ENCODE data around the gene CYP2A7.
"Not testable (repeated sequence)": the region's sequence is repeated elsewhere in the genome, so short reads cannot be mapped to it uniquely, and the experiment has no call there.

Gene CYP2A7, protein sequence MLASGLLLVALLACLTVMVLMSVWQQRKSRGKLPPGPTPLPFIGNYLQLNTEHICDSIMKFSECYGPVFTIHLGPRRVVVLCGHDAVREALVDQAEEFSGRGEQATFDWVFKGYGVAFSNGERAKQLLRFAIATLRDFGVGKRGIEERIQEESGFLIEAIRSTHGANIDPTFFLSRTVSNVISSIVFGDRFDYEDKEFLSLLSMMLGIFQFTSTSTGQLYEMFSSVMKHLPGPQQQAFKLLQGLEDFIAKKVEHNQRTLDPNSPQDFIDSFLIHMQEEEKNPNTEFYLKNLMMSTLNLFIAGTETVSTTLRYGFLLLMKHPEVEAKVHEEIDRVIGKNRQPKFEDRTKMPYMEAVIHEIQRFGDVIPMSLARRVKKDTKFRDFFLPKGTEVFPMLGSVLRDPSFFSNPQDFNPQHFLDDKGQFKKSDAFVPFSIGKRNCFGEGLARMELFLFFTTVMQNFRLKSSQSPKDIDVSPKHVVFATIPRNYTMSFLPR

DNA sequence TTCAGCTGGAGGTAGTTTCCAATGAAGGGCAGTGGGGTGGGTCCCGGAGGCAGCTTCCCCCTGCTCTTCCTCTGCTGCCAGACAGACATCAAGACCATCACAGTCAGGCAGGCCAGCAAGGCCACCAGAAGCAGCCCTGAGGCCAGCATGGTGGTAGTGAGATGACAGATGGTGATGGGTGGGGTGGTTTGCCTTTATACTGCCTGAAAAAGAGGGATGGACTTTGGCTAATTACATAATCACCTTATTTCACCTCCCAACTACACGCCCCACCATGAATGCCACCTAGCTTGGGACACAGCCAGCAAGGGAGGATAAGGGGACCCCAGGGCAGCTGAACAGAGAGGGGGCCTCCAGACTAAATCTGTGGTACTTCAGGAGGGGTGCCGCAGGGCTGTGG is at the start of gene CYP2A7:
CYP2A7 (minus strand) TSS at position 170 of the 400 bp plus-strand sequence; CDS start at position 149, 21 bp downstream.
- not testable (repeated sequence) for DNase-seq (ENCODE audit: low spot score)

GRCh38 chr19:40930799-40931198 is 48.8 kb upstream of the CYP2A7 start:
- not testable (repeated sequence) for DNase-seq (ENCODE audit: low spot score)

DNA sequence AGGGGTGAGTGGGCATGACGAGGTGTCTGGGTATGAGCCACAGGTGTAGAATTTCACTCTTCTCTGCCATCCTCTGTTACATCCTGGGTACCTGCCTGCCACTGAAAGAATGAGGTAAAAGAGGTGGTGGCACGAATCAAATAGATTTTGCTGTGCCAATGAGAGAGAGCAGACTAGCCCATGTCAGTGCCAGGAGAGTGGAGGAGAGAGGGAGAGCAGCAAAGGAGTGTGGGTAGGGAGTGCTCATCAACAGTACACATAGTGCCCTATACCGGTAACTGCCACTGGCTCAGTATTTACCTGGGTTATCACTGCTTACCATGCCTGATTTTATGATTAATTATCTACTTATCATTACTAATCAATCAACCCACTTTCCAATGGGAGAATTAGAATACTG is 47.9 kb upstream of the CYP2A7 start:
- DNase-seq (ENCODE audit: low spot score), result not testable (repeated sequence)

DNA sequence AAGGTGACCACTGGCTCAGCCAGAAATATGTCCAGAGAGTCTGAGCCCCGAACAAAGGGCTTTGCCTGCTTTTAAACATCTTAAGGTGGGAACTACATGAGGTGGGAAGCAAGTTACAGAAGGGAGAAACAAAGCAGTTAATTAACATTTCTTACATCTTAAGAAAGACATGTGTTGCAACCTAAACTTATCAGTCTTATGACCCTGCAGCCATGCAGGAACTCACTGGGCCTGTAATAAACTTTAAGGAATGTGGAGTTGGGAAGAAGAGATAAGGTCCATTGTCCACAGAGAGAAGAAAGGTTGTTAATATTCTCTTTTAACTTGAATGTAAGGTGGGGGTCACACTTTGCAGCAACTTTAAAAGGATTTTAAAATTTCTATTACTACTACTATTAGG is 46.8 kb upstream of the CYP2A7 start:
- DNase-seq (ENCODE audit: low spot score), result no peak

GRCh38 chr19:40927567-40927966 is 45.5 kb upstream of the CYP2A7 start:
- no peak for DNase-seq (ENCODE audit: low spot score)

DNA sequence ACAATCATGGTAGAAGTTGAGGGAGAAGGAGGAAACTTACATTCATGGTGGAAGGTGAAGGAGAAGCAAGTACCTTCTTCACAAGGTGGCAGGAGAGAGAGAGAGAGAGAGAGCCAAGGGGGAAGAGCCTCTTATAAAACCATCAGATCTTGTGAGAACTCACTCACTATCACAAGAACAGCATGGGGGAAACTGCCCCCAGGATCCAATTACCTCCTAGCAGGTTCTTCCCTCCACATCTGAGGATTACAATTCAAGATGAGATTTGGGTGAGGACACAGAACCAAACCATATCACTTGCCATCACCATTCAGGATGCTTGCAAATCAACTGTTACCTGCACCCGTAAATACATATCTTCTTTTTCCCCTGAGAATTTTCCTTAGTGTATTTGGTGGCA is 44.2 kb upstream of the CYP2A7 start:
- not testable (repeated sequence) for DNase-seq (ENCODE audit: low spot score)

DNA sequence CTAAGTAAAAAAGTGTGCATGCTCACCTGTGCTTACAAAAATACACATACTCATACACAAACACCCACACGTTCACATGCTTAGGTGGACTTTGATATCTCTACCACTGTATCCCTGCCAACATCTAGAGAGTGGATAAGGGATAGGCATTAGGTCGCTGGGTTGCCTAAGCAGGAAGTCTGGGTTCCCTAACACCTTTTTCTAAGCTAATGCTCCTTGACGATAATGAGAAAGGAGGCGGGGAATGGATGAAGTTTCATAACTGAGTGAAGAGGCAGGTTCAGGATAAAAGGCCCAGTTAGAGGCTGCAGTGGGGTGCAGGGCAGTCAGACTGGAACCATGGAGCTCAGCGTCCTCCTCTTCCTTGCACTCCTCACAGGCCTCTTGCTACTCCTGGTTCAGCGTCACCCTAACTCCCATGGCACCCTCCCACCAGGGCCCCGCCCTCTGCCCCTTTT is 41.9 kb upstream of the CYP2A7 start:
- no peak for DNase-seq (ENCODE audit: low spot score)

GRCh38 chr19:40922237-40923160 is 40.5 kb upstream of the CYP2A7 start:
- not testable (repeated sequence) for DNase-seq (ENCODE audit: low spot score)

DNA sequence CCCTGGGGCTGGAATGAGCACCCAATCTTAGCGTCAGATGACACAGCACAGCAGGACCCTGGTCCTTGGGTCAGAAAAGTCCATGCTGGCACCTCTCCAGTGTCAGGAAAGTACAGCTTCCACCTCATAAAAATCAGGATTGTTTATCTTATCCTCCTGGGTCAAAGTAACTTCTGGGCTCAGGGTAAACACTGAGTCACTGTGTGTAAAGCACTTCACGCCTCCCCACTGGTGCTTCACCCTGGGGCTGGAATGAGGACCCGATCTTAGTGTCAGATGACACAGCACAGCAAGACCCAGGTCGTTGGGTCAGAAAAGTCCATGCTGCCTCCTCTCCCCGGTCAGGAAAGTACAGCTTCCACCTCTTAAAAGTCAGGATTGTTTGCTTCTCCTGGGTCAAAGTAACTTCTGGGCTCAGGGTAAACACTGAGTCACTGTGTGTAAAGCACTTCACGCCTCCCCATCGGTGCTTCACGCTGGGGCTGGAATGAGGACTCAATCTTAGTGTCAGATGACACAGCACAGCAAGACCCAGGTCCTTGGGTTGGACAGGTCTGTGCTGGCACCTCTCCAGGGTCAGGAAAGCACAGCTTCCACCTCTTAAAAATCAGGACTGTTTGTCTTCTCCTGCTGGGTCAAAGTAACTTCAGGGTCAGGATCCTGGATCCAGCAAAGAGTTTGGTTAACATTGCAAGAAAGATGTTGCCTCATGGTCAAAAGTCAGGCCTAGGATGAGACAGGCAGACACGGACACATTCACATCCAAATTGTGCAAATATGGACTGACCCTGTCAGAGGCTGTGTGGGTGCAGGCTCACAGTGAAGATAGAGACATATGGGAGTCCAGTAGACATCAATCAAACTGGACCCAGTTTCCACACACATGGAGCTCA is 39.2 kb upstream of the CYP2A7 start:
- DNase-seq (ENCODE audit: low spot score), result no peak

DNA sequence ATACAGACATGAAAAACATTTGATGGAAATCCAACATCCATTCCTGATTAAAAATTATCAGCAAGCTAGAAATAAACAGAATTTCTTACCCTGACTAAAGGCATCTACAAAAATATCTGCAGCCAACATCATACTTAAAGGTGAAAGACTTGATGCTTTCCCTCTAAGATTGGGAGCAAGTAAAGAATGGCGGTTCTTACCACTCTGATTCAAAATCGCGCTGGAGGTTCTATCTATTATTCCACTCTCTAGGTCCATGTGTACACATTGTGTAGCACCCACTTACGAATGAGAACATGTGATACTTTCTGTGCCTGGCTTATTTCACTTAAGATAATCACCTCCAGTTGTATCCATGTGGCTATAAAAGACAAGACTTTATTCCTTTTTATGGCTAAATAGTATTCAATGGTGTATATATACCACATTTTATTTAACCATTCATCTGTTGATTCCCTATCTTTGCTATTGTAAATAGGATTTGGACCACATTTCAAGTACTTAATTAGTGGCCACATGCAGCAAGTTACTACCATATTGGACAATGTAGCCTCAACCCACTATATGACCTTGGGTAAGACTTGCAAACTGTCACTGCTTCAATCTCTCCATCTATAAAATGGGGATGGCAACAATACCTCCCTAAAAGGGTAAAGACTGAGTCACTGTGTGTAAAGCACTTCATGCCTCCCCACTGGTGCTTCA is 38.4 kb upstream of the CYP2A7 start:
- no peak for DNase-seq (ENCODE audit: low spot score)

GRCh38 chr19:40919530-40920299 is 37.7 kb upstream of the CYP2A7 start:
- DNase-seq (ENCODE audit: low spot score), result not testable (repeated sequence)

GRCh38 chr19:40918303-40918702 is 36.3 kb upstream of the CYP2A7 start:
- DNase-seq (ENCODE audit: low spot score), result not testable (repeated sequence)

GRCh38 chr19:40908976-40909375 is 26.9 kb upstream of the CYP2A7 start:
- DNase-seq (ENCODE audit: low spot score), result no peak

DNA sequence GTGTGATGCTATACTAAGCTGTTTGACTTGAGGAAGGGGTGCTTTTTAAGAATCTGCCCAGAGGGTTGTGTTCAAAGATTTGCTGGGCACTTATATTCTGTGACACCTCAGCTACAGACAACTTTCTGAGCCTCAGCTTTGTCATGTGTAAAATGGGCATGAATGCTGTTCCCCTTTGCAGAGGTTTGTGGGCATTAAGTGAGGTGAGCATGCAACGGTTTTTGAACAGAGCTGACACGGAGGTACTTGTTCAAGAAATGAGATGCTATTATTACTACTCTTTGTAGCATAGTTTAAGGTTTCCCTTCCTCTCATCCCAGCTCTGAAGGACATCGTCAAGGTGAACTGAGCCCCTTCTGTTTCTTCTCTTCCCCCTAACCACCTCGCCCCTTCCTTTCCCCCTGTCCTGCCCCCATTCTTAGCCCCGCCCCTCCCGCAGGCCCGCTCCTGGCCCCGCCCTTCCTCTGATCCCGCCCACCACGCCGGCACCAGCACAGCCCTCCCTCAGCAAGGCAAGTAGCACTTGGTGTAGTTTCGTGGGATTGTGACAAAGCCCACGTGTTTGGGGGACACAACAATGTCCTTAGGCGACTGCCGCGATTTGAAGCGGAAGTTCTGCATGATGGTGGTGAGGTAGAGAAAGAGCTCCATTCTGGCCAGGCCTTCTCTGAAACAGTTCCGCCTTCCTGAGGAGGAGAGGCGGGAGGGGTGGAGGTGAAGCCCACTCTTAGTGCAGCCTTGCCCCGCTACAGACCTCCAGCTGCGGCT is 26.1 kb upstream of the CYP2A7 start:
- no peak for DNase-seq (ENCODE audit: low spot score)

GRCh38 chr19:40906512-40906911 is 24.5 kb upstream of the CYP2A7 start:
- no peak for DNase-seq (ENCODE audit: low spot score)

- DNase-seq (ENCODE audit: low spot score), result not testable (repeated sequence)
These were observed 22.7 kb upstream of the CYP2A7 start for GRCh38 chr19:40904673-40905156.

- DNase-seq (ENCODE audit: low spot score), result not testable (repeated sequence)
These were observed 20.1 kb upstream of the CYP2A7 start for GRCh38 chr19:40901975-40902750.

- DNase-seq (ENCODE audit: low spot score), result not testable (repeated sequence)
These were observed 18.5 kb upstream of the CYP2A7 start for GRCh38 chr19:40900521-40900920.
